ENCODE data around the gene TET2. TPM values are rescaled to one million over a fixed set of nuclear protein-coding genes. Genes with fewer than 3 reads are reported as not detected.

TET2 gene
- 29.8 TPM for total RNA-seq

GRCh38 chr4:105146276-105147015, at the start of gene TET2:
TET2 (plus strand) TSS chr4:105146876; CDS start chr4:105233943, 87,067 bp downstream.
- FAIRE-seq: no peak
- DNase-seq (ENCODE audit: low spot score in 2 of 2): peak; percentile 81 to 82

- DNase-seq (ENCODE audit: low spot score in 2 of 2) (no peak), FAIRE-seq (peak; percentile 3)
Measured at GRCh38 chr4:105102016-105102415, 44.7 kb upstream of the TET2 start.

- DNase-seq (ENCODE audit: low spot score in 2 of 2): no peak
- FAIRE-seq: no peak
Measured at GRCh38 chr4:105106426-105106825, 40.2 kb upstream of the TET2 start.

- FAIRE-seq (no peak), DNase-seq (ENCODE audit: low spot score in 2 of 2) (no peak)
Measured at GRCh38 chr4:105107095-105107856, 39.4 kb upstream of the TET2 start.

GRCh38 chr4:105108971-105109370, 37.7 kb upstream of the TET2 start:
- FAIRE-seq: no peak
- no peak for DNase-seq (ENCODE audit: low spot score in 2 of 2)

DNA sequence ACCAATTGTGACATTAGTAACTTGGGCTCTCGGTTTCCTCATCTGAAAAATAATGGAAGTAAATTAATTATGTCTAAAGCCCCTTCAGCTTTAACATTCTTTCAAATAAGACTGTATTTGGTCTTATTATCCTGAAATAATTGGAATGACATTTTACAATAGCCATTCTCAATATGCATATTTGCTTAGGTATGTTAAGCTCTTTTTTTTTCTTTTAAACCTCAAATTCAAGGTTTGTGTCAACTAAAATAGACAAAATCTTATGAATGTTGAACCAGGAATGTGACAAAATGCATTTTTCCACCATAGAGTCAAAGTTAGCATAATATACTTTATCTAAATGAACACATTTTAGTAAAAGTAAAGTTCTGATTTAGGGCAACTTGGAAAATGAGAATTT, 34.4 kb upstream of the TET2 start:
- no peak for FAIRE-seq
- no peak for DNase-seq (ENCODE audit: low spot score in 2 of 2)

DNA sequence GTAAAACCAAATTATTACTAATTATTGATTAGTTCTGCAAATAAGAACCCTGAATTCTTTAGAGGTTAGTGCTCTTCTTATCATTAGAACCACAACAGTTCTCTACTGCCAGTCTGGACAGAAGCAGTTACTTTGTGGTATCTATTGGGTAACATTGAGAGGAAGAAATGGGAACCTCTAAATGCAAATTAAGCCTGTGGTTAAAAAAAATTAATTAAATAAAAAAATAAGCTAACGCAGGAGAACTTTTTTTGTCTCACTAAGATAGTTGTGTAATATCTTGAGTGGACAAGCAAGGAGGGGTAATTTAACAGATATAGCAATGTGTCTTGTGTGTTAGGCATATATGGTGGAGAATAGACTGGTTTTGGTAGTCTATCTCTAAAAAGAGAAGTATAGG, 32.9 kb upstream of the TET2 start:
- FAIRE-seq: no peak
- no peak for DNase-seq (ENCODE audit: low spot score in 2 of 2)

DNA sequence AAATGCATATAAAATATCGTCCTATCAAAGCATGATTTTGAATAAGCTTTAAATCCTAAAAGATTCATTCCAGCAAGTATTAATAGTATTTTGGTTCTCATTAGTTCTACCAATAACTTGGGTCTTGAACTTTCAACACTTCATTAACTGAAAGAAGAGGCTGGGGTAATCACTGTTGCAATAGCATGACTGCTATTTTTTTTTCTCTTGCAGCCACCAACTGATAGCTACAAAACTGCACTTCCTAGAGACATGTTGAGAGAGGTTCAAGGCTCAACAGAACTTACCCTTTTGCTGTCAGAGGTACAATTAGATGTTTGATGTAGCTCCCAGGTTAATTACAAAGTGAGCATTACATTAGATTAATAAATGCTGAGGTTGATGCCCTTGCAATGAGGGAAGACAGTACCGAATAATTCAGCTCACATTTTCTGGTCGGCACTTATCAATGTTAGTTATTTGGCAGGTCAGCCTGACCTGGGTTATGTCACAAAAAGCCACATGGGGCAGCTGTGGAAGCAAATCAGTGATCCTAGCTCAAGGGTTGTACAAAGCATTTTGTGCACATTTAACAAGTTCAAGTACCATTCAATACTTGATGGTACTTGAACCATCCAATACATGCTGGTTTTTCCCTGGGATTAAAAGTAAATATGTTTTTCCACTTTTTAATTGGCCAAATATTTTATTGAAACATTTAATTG, 29.9 kb upstream of the TET2 start:
- DNase-seq (ENCODE audit: low spot score in 2 of 2): no peak
- FAIRE-seq: no peak

- FAIRE-seq: no peak
Measured at GRCh38 chr4:105119356-105119755, 27.3 kb upstream of the TET2 start.

GRCh38 chr4:105120626-105121025, 26.1 kb upstream of the TET2 start:
- DNase-seq (ENCODE audit: low spot score in 2 of 2) (no peak), FAIRE-seq (no peak)

More at GRCh38 chr4:105119356-105119755, 27.3 kb upstream of the TET2 start:
- DNase-seq (ENCODE audit: low spot score in 2 of 2): no peak

DNA sequence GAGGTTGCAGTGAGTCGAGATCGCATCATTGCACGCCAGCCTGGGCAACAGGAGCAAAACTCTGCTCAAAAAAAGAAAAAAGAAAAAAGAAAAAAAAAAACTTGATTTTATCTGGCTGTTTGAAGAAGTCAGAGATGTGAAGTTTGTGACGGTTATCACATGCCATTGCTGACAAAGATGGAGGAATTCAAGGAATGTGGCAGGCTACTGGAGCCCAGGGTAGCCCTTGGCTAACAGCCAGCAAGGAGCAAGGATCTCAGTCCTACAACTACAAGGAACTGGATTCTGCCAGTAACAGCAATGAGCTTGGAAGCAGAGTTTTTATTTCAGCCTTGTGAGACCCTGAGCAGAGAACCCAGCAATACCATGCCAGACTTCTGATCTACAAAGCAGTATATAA, 24.3 kb upstream of the TET2 start:
- no peak for DNase-seq (ENCODE audit: low spot score in 2 of 2)
- no peak for FAIRE-seq

GRCh38 chr4:105126311-105127169, 20.1 kb upstream of the TET2 start:
- DNase-seq (ENCODE audit: low spot score in 2 of 2): no peak
- FAIRE-seq: no peak

DNA sequence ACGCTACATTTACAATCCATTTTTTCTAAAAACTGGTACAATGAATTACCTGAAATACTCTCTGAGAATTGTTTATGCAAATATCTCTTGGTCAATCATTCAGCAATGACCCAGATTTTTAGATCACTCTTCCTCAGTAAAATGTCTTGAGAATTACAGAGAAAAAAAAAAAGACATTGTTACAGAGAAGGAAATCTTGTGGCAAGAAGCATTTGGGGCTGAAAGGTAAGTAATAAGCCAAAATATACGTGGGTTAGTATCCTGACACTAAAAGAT, 19.6 kb upstream of the TET2 start:
- no peak for DNase-seq (ENCODE audit: low spot score in 2 of 2)
- FAIRE-seq: no peak

GRCh38 chr4:105128208-105128607, 18.5 kb upstream of the TET2 start:
- no peak for FAIRE-seq

GRCh38 chr4:105129286-105130040, 17.2 kb upstream of the TET2 start:
- no peak for DNase-seq (ENCODE audit: low spot score in 2 of 2)
- FAIRE-seq: no peak

More at GRCh38 chr4:105128208-105128607, 18.5 kb upstream of the TET2 start:
- no peak for DNase-seq (ENCODE audit: low spot score in 2 of 2)

- DNase-seq (ENCODE audit: low spot score in 2 of 2) (no peak), FAIRE-seq (no peak)
Measured at GRCh38 chr4:105130945-105131344, 15.7 kb upstream of the TET2 start.

DNA sequence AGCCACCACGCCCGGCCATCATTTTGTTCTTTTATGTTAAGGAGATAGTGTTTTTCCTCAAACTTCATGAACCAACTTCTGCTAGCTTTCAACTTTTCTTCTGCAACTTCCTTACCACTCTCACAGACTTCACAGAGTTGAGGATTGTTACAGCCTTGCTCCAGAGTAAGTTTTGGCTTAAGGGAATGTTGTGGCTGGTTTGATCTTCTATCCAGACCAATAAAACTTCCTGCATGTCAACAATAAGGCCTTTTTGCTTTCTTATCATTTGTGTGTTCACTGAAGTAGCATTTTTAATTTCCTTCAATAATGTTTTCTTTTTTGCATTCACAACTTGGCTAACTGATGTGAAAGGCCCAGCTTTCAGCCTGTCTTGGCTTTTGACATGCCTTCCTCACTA, 12.7 kb upstream of the TET2 start:
- DNase-seq (ENCODE audit: low spot score in 2 of 2) (no peak), FAIRE-seq (no peak)

- FAIRE-seq: no peak
- DNase-seq (ENCODE audit: low spot score in 2 of 2): no peak
Measured at GRCh38 chr4:105135785-105136184, 10.9 kb upstream of the TET2 start.

DNA sequence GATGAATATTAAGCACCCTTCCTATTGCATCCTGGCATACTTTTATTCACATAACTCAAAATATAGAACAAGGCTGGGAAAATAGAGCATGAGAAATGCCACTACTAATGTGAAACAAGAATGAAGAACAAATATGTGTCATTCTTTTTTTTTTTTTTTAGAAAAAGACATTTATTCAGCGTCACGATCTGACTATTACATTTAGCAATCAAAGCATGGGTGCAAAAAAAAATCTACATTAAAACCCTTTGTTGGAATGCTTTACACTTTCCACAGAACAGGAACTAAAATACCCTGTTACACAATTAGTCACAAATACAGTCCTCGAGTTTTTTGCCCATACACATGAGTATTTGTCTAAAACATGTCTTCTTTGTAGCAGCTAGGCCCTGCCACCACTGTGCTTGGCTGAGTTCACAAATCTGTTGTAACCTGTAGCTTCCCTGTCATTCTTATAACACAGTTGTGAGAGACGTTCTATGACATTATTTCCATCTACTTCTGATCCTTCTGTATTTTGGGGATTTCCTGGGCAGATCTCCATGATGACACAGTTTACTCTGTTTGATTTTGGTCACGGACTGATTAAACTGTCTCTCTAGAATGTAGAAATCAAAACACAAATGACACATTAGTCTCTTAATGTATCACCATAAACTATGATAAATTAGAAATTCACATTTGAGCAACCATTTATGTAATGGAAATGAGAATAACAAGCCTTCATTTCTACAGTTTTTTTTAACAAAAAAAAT, 9.4 kb upstream of the TET2 start:
- no peak for DNase-seq (ENCODE audit: low spot score in 2 of 2)
- no peak for FAIRE-seq

All from frontal cortex (tissue), 4 donors.